ENCODE results near the gene AGRN.

The AGRN gene

GRCh38 chr1:1081311-1082238, 61.7 kb downstream of the AGRN start:
- no peaks in the 10 kb centered on the region for H3K27me3 ChIP-seq (ENCODE audit: control insufficient read depth, insufficient read depth, low read length)
- no peaks in the 10 kb centered on the region for H3K36me3 ChIP-seq (ENCODE audit: control insufficient read depth, insufficient read depth, low read length)
- H3K4me2 ChIP-seq (ENCODE audit: low read length), result no peak overlapping the region

GRCh38 chr1:1082239-1082775, 62.4 kb downstream of the AGRN start:
- H3K4me3 ChIP-seq (ENCODE audit: low read depth, low read length), result no peak overlapping the region
- no peak overlapping the region for H3K9ac ChIP-seq
- H3K79me2 ChIP-seq, result no peaks in the 10 kb centered on the region
- no peak overlapping the region for H2AFZ ChIP-seq
- no peak overlapping the region for H3K4me2 ChIP-seq (ENCODE audit: low read length)
- TF ChIP-seq, protein P1, sequence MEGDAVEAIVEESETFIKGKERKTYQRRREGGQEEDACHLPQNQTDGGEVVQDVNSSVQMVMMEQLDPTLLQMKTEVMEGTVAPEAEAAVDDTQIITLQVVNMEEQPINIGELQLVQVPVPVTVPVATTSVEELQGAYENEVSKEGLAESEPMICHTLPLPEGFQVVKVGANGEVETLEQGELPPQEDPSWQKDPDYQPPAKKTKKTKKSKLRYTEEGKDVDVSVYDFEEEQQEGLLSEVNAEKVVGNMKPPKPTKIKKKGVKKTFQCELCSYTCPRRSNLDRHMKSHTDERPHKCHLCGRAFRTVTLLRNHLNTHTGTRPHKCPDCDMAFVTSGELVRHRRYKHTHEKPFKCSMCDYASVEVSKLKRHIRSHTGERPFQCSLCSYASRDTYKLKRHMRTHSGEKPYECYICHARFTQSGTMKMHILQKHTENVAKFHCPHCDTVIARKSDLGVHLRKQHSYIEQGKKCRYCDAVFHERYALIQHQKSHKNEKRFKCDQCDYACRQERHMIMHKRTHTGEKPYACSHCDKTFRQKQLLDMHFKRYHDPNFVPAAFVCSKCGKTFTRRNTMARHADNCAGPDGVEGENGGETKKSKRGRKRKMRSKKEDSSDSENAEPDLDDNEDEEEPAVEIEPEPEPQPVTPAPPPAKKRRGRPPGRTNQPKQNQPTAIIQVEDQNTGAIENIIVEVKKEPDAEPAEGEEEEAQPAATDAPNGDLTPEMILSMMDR (IDR thresholded peaks at IDR 0.05), result no peak
- H3K27ac ChIP-seq, result no peak overlapping the region
- H3K4me1 ChIP-seq, result no peaks in the 10 kb centered on the region
- H3K36me3 ChIP-seq (ENCODE audit: control insufficient read depth, insufficient read depth, low read length), result no peaks in the 10 kb centered on the region
- H3K9me3 ChIP-seq (ENCODE audit: control insufficient read depth, low read length), result no peaks in the 10 kb centered on the region
- no peaks in the 10 kb centered on the region for H3K27me3 ChIP-seq (ENCODE audit: control insufficient read depth, insufficient read depth, low read length)

More at GRCh38 chr1:1081311-1082238, 61.7 kb downstream of the AGRN start:
- H3K4me1 ChIP-seq, result no peaks in the 10 kb centered on the region
- no peaks in the 10 kb centered on the region for H3K79me2 ChIP-seq
- TF ChIP-seq, protein P1 (IDR thresholded peaks at IDR 0.05), result no peak
- H3K4me3 ChIP-seq (ENCODE audit: low read depth, low read length), result no peak overlapping the region
- H3K27ac ChIP-seq, result no peak overlapping the region
- no peaks in the 10 kb centered on the region for H3K9me3 ChIP-seq (ENCODE audit: control insufficient read depth, low read length)
- no peak overlapping the region for H2AFZ ChIP-seq
- H3K9ac ChIP-seq, result no peak overlapping the region

- no peak overlapping the region for H3K4me2 ChIP-seq (ENCODE audit: low read length)
- TF ChIP-seq, protein P1 (IDR thresholded peaks at IDR 0.05), result no peak
- no peaks in the 10 kb centered on the region for H3K36me3 ChIP-seq (ENCODE audit: control insufficient read depth, insufficient read depth, low read length)
- H3K4me3 ChIP-seq (ENCODE audit: low read depth, low read length), result no peak overlapping the region
- H2AFZ ChIP-seq, result no peak overlapping the region
- no peaks in the 10 kb centered on the region for H3K27me3 ChIP-seq (ENCODE audit: control insufficient read depth, insufficient read depth, low read length)
- no peak overlapping the region for H3K9ac ChIP-seq
- H3K9me3 ChIP-seq (ENCODE audit: control insufficient read depth, low read length), result no peaks in the 10 kb centered on the region
- no peaks in the 10 kb centered on the region for H3K4me1 ChIP-seq
- no peak overlapping the region for H3K27ac ChIP-seq
- H3K79me2 ChIP-seq, result no peaks in the 10 kb centered on the region
Measured at GRCh38 chr1:1082776-1083415, 63.0 kb downstream of the AGRN start.

DNA sequence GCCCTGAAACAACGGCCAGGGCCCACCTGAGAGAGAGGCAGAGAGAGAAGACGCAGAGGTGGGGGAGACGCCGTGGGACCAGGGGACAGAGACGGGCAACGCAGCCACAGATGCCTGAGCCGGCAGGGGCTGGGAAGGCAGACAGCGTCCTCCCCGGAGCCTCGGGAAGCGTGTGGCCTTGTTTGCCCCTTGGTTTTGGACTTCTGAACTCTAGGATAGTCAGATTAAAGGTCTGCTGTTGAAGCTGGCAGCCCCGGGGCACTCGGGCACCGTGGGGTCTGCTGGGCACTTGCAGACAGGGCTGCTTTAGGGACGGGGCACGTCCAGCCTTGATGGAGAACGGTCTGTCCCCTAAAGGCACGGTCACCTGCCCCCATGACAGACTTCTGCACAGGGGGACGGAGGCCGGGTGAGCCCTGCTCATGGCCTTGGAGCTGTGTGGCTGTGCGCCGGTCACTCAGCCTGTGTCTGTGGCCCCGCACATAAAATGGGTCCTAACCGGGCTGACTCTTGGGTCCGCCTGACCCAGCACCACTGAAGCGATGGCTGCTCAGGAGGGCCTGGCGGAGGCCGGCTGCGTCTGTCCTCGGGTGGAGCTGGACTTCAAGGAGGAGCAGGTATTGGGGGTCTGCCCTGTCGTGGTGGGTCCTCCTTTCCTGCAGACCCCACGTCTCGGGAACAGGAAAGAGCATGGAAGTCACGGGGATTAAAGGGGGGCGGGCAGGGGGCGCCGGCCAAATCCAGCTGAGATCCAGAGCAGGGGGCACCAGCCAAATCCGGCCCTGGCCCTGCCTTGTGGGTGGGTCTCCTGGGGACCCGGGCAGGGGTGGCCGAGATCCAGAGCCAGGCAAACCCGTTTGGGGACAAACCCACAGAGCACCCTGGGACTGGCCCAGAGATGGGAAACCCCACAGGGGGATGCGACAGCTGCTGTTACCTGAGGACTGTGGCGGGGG, 63.8 kb downstream of the AGRN start:
- no peak overlapping the region for H2AFZ ChIP-seq
- no peaks in the 10 kb centered on the region for H3K4me1 ChIP-seq
- TF ChIP-seq, protein P1 (IDR thresholded peaks at IDR 0.05), result no peak
- H3K9ac ChIP-seq, result no peak overlapping the region
- no peaks in the 10 kb centered on the region for H3K27me3 ChIP-seq (ENCODE audit: control insufficient read depth, insufficient read depth, low read length)
- no peaks in the 10 kb centered on the region for H3K79me2 ChIP-seq
- H3K36me3 ChIP-seq (ENCODE audit: control insufficient read depth, insufficient read depth, low read length), result no peaks in the 10 kb centered on the region
- H3K27ac ChIP-seq, result no peak overlapping the region
- no peaks in the 10 kb centered on the region for H3K9me3 ChIP-seq (ENCODE audit: control insufficient read depth, low read length)
- no peak overlapping the region for H3K4me2 ChIP-seq (ENCODE audit: low read length)
- H3K4me3 ChIP-seq (ENCODE audit: low read depth, low read length), result no peak overlapping the region

All from parathyroid adenoma (tissue), 2 donors.